NOMO-1 (cell line): ENCODE results near the gene ARSA.
"Not testable (repeated sequence)": the region's sequence is repeated elsewhere in the genome, so short reads cannot be mapped to it uniquely, and the experiment has no call there.

Experiments used
- DNase-seq, 2 experiments: peaks; one replicate each; lab custom pipeline; 2025; ENCODE audit not compliant: unreplicated experiment in 2 of 2; lab: John Stamatoyannopoulos, UW

ARSA gene

DNA sequence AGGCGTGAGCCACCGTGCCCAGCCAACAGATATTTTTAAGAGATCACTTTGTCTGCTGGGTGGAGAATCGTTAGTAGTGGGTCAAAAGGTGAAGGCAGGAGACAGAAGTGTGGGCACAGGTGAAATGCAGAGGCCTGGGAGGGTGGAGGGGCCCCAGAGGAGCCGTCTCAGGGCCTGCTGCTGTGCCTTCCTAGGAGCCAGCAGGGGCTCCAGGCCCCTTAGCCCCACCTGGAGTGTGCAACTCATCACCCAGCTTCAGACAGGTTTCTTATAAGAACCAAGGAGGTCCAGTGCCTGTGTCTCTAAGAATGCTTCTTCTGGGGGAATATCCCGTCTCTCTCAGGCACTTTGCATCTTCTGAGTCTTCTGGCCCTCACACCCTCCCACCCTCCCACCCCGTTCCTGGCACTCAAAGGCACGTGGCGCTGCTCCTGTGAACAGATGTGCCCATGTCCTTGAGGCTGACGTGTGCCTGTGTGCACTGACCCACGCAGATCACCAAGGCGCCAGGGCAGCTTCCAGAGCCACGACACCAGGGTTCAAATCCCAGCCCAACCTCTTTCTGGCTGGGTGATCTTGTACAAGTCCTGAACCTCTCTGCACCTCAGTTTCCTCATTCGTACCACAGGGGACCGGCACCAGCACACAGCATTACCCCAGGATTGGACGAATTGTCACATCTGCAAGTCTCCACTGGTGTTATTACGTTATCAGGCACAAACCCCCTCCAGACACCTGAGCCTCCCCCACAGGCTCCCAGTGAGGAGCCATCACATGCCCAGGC lies 3.4 kb downstream of the ARSA start:
- no peak for DNase-seq

- DNase-seq = no peak
Observed at GRCh38 chr22:50622723-50623327, 5.1 kb downstream of the ARSA start.

GRCh38 chr22:50621948-50622722 lies 5.8 kb downstream of the ARSA start:
- peak in 1 of 2 experiments; percentile 27 for DNase-seq

- DNase-seq = peak; percentile 64 to 80
Observed at GRCh38 chr22:50621356-50621880, 6.5 kb downstream of the ARSA start.

DNA sequence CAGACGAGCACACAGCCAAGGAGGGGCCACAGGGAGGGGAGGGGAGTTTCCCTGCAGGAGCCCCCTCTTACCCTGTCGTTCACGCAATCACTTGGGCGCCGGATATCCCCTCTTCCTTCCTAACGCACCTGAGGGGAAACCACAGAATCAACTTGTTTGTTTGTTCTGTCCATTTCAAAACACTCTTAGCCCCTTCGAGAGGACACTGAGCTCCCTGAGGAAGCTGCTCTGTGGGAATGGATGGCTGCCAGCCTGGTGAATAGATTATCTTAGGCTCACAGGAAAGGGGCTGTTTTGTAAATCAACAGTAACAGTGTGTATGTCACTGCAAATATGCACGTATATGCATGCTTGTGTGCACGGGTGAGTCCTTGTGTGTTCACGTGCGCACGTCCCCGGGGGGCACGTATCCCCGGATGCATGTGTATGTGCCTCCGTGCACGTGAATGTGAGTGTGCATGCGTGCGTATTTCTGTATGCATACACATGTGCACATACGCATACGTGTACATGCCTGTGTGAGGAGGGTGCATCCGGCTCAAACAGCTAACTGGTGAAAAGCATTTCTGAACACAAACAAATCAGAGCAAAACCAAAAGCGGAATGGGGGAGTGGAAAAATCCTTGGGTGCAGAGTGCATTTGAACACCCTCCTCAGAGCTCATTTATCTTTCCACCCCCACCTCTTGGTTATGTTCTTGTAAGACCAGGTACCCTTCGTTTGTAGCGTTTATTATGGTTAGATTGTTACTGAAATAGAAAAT lies 7.2 kb downstream of the ARSA start:
- peak in 1 of 2 experiments; percentile 44 for DNase-seq

- not testable (repeated sequence) for DNase-seq
Observed at GRCh38 chr22:50614296-50614695, 13.7 kb downstream of the ARSA start.

DNA sequence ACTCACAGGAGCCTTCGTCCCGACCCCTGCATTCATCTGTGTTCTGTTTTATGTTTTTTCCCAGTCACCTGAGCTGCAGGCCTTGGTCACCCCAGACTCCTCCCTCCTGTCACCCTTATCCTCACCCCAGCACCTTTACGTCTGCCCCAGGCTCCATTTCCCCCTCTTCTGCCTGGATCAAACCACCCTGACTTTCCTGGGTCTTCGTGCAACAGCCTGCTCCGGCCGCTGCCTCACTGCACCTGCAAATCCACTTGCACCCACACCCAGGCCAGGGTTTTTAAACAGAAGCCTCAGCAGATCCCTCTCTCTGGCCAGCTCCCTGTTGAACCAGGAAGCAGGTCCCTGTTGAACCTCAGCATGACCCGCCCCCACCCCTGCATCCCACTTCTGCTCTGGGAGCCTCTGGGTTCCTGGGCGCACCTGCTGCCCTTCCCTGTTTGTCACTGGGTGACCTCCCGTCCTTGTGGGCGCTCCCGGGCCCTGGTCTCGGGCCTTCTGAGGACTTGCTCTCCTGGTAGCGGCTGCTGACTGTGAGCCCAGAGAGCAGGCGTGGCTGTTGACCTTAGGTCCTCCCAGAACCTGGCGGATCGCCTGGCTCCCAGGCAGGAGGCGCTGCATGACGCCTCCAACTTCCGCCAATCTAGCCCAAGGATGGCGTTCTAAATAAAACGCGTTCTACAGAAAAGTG lies 14.5 kb downstream of the ARSA start:
- no peak for DNase-seq

DNA sequence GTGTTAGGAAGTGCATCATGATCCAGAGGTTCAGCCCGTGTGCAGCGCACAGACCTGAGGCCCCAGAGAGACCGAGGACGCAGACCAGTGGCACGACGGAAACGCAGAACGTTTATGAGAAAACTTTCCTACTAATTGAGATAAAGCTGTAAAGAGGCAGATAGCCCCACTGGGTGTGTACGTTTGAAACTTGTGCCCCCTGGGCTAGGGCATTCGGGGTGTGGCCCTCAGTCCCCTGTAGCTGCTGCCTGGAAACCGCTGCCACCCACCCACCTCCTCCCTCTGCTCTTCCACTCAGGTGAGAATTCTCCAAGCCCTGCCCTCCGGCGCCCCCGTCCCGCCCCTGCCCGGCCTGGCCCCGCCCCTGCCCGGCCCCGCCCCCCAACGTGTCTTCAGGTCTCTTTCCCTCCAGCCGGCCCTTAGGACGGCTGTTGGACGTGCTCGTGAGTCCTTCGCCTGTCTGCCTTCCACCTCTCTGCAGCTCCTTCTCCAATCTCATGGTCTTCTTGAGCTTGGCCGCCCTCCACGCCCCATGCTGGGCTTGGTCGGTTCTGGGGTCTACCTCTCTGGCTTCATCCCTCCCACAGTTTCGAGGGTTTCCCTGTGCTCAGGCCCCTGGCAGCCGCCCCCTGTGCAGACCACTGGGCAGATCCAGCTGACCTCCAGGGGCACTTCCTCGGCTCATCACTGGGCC lies 15.3 kb downstream of the ARSA start:
- no peak for DNase-seq

- no peak for DNase-seq
Observed at GRCh38 chr22:50612168-50612527, 15.8 kb downstream of the ARSA start.

- DNase-seq = no peak
Observed at GRCh38 chr22:50611341-50612060, 16.5 kb downstream of the ARSA start.

GRCh38 chr22:50610581-50610980 lies 17.4 kb downstream of the ARSA start:
- no peak for DNase-seq

DNA sequence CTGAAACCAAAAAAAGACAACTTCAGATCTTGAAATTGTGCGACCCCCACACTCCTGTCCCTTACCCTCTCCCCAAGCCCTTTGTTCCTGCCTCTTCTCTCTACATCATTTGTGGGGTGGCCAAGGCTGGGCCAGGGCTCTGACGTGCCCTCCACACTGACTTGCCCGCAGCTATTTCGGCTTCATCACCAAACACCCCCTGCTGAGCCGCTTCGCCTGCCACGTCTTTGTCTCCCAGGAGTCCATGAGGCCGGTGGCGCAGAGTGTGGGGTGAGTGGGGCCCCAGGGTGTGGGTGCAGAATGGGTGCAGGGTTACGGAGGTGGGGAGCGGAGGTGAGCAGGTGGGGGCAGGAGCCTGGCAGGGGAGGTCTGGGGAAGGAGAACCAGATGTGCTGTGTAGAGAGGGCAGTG lies 17.9 kb downstream of the ARSA start:
- DNase-seq = no peak

- DNase-seq = no peak
Observed at GRCh38 chr22:50609599-50609998, 18.4 kb downstream of the ARSA start.

- no peak for DNase-seq
Observed at GRCh38 chr22:50608996-50609395, 19.0 kb downstream of the ARSA start.

- DNase-seq = not testable (repeated sequence)
Observed at GRCh38 chr22:50608058-50608840, 19.7 kb downstream of the ARSA start.

DNA sequence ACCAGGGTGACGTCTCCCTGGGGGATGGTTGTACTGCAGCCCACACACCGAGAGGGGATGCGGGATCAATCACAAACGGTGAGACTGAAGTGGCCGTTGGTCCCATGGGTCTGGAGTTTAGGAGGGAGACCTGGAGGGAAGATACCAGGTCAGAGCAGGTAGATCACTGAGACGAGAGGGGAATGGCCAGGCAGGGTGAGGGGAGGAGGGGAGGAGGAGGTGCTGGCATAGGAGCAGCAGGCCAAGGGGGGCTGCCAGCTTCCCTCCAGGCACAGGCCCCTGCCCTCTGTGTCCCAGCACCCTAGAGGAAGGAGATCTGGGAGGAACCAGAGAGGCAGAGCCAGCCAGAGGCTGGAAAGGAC lies 20.3 kb downstream of the ARSA start:
- DNase-seq = no peak

DNA sequence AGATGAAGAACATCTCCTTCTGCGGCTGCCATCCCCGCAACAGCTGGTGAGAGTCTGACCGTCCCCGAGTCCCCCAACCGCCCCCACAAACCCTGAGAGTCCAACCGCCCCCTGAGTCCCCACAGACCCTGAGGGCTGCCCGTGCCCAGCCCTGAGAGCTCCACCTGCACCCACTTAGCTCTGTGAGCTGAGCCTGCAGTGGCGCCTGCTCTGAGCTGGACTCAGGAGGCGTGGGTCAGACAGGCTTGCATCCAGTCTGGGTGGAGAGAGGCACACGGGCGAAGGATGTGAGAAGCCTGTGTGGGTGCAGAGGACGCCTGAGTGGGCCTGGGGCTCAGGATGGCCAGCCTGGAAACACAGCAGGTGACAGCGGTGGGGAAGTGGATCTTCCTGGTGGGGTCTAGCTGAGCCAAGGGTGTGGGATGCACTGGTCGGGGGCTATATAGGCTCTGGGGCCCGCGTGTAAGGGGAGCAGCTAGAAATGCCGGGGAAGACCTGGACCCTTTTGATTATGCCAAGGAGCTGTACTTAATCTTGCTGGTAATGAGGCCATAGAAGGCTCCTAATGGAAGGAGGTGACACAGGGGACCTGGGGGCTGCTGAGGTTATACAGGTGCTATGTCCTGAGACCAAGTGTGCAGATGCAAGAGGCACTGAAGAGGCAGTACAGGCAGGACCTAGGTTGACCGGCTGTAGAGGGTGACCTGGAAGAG lies 20.9 kb downstream of the ARSA start:
- DNase-seq = no peak
